DOHH2 (cell line): ENCODE results near the gene WDR70.
A peak's percentile ranks its signal among the peaks of the same experiment; 100 is the strongest.

Experiments
- H3F3A ChIP-seq: fragments of 200-600 bp; sonication (generic), shearing (Covaris generic); 2 replicates; pipeline ENCODE4 v1.6.0; 2016; ENCODE audit warnings: antibody characterized with exemption, mild to moderate bottlenecking; ENCODE audit not compliant: control insufficient read depth, insufficient read depth
- H3K27ac ChIP-seq: fragments of 200-600 bp; sonication (generic); 2 replicates; pipeline ENCODE4 v1.5.1; 2014; ENCODE audit warnings: low read depth, mild to moderate bottlenecking, low read length, moderate library complexity
- H3K27me3 ChIP-seq: fragments of 200-600 bp; sonication (generic); 2 replicates; pipeline ENCODE4 v1.6.1; 2014; ENCODE audit warnings: mild to moderate bottlenecking, low read length, mixed read lengths; ENCODE audit not compliant: control insufficient read depth
- H3K36me3 ChIP-seq: fragments of 200-600 bp; sonication (generic); 2 replicates; pipeline ENCODE4 v1.6.1; 2014; ENCODE audit warnings: mild to moderate bottlenecking, low read length, moderate library complexity, mixed read lengths; ENCODE audit not compliant: control insufficient read depth
- H3K4me1 ChIP-seq: fragments of 200-600 bp; sonication (generic); 2 replicates; pipeline ENCODE4 v1.6.1; 2014; ENCODE audit warnings: mild to moderate bottlenecking, low read length, mixed read lengths; ENCODE audit not compliant: control insufficient read depth
- H3K4me2 ChIP-seq: fragments of 200-600 bp; sonication (generic); 2 replicates; pipeline ENCODE4 v1.6.0; 2014; ENCODE audit warnings: mild to moderate bottlenecking, low read length, moderate library complexity
- H3K4me3 ChIP-seq: fragments of 200-600 bp; sonication (generic); 2 replicates; pipeline ENCODE4 v1.5.1; 2014; ENCODE audit warnings: mild to moderate bottlenecking, low read length, mixed read lengths
- H3K79me2 ChIP-seq: fragments of 200-600 bp; sonication (generic); 2 replicates; pipeline ENCODE4 v1.6.1; 2014; ENCODE audit warnings: mild to moderate bottlenecking, low read length, mixed read lengths; ENCODE audit not compliant: control insufficient read depth
- H3K9me2 ChIP-seq: fragments of 200-600 bp; sonication (generic); replicated peaks from 2 replicates; pipeline ENCODE4 v1.6.1; 2014; ENCODE audit warnings: mild to moderate bottlenecking, low read length, mixed read lengths; ENCODE audit not compliant: control insufficient read depth
- H3K9me3 ChIP-seq: fragments of 200-600 bp; sonication (generic); 2 replicates; pipeline ENCODE4 v1.6.1; 2014; ENCODE audit warnings: antibody characterized with exemption, low read length, mixed read lengths; ENCODE audit not compliant: control insufficient read depth, insufficient read depth
- H4K20me1 ChIP-seq: fragments of 200-600 bp; sonication (generic); 2 replicates; pipeline ENCODE4 v1.6.0; 2014; ENCODE audit warnings: low read depth, mild to moderate bottlenecking, antibody characterized with exemption, low read length, moderate library complexity; ENCODE audit not compliant: control insufficient read depth, insufficient read depth
- EZH2phosphoT487 ChIP-seq: fragments of 200-600 bp; sonication (generic); IDR thresholded peaks from 2 replicates; pipeline ENCODE4 v1.6.1; 2017; ENCODE audit warnings: borderline replicate concordance, mild to moderate bottlenecking, antibody characterized with exemption, low read length, moderate library complexity, mixed read lengths
- TF ChIP-seq, protein P1 (sequence below): fragments of 200-600 bp; sonication (generic); IDR thresholded peaks from one replicate; pipeline ENCODE4 v1.5.1; 2014; ENCODE audit warnings: antibody characterized with exemption, mild to moderate bottlenecking, low read depth, low read length; ENCODE audit not compliant: poor library complexity, severe bottlenecking

WDR70 gene

DNA sequence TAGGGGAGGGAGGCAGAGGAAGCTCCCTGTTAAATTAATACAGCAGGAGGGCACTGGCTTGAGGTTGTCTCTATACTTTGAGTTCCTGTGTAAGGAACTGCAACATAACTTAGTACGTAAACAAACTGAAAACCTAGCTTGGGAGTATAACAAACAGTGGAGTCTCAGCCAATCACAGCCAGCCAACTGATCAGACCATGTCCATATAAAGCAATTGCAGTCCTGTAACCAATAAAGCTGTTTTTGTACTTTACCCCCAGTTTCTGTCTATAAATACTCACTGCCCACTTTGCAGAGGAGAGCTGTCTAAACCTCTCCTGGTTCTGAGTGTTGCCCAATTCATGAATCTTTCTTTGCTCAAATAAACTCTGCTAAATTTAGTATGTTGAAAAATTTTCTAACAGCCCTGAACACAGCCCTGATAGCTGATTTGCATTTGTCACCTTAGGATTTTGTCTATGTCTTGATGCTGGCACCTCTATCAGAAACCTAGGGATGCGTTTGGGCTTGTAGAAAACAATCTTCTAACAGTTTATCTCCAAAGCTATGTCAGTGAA, 420.8 kb downstream of the WDR70 start:
- Histone ChIP-seq H3K36me3 (no peaks in the 10 kb centered on the region), H3K9me2 (no peaks in the 10 kb centered on the region), H3K79me2 (no peaks in the 10 kb centered on the region), H3K4me2 (peak overlapping the region; percentile 24), H3K27me3 (no peaks in the 10 kb centered on the region), H4K20me1 (no peaks in the 10 kb centered on the region), H3F3A (no peaks in the 10 kb centered on the region), H3K27ac (no peak overlapping the region), H3K4me3 (no peak overlapping the region), H3K9me3 (no peaks in the 10 kb centered on the region), H3K4me1 (peaks cover 12% of the 10 kb centered on the region)
- TF ChIP-seq, protein P1, sequence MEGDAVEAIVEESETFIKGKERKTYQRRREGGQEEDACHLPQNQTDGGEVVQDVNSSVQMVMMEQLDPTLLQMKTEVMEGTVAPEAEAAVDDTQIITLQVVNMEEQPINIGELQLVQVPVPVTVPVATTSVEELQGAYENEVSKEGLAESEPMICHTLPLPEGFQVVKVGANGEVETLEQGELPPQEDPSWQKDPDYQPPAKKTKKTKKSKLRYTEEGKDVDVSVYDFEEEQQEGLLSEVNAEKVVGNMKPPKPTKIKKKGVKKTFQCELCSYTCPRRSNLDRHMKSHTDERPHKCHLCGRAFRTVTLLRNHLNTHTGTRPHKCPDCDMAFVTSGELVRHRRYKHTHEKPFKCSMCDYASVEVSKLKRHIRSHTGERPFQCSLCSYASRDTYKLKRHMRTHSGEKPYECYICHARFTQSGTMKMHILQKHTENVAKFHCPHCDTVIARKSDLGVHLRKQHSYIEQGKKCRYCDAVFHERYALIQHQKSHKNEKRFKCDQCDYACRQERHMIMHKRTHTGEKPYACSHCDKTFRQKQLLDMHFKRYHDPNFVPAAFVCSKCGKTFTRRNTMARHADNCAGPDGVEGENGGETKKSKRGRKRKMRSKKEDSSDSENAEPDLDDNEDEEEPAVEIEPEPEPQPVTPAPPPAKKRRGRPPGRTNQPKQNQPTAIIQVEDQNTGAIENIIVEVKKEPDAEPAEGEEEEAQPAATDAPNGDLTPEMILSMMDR = no peak
- no peak for TF ChIP-seq EZH2phosphoT487

DNA sequence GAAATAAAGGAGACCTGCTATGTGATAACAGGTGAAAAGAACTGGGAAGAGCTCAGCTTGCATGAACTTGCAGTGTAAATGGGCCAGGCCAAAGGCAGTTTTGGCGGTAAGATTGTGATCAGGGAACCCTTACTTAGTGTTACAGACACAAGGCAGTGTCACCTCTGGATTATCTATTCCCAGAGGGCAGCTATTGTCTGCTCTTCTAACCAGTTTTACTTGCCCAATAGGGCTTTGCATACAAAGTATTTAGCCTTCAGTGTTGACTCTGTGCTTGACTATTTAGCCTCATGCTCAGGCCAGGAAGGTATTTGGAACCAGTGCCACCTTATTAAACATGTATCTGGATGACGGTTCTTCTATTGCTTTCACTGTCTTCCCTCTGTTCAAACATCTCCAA, 422.4 kb downstream of the WDR70 start:
- H3K4me2 ChIP-seq = no peak overlapping the region
- H3K9me2 ChIP-seq = no peaks in the 10 kb centered on the region
- H3F3A ChIP-seq = no peaks in the 10 kb centered on the region
- H3K36me3 ChIP-seq = no peaks in the 10 kb centered on the region
- no peak overlapping the region for H3K27ac ChIP-seq
- TF ChIP-seq, protein P1 = no peak
- no peak for TF ChIP-seq EZH2phosphoT487
- H4K20me1 ChIP-seq = no peaks in the 10 kb centered on the region
- no peaks in the 10 kb centered on the region for H3K9me3 ChIP-seq
- H3K4me3 ChIP-seq = no peak overlapping the region
- H3K79me2 ChIP-seq = no peaks in the 10 kb centered on the region
- H3K4me1 ChIP-seq = peaks cover 12% of the 10 kb centered on the region
- no peaks in the 10 kb centered on the region for H3K27me3 ChIP-seq
